Nephron (organoid): ENCODE results near the gene LSM14B.

Source experiments
- H3K27ac Mint-ChIP-seq, 3 experiments: 2 replicates each; pipeline ENCODE4 v1.8.0; 2020; ENCODE audit warnings: mixed read lengths in 3 of 3, mild to moderate bottlenecking in 2 of 3, moderate library complexity in 1 of 3
- H3K27me3 Mint-ChIP-seq: 2 replicates; pipeline ENCODE4 v1.8.0; 2021; ENCODE audit warnings: low read depth, mild to moderate bottlenecking, moderate library complexity, mixed read lengths
- H3K36me3 Mint-ChIP-seq: 2 replicates; pipeline ENCODE4 v1.8.0; 2020; ENCODE audit warnings: low read depth, mixed read lengths
- H3K4me1 Mint-ChIP-seq: 2 replicates; pipeline ENCODE4 v1.8.0; 2020; ENCODE audit warnings: mixed read lengths
- H3K4me3 Mint-ChIP-seq, 3 experiments: 2 replicates each; pipeline ENCODE4 v1.8.0; 2020; ENCODE audit warnings: mild to moderate bottlenecking in 3 of 3, mixed read lengths in 3 of 3, moderate library complexity in 2 of 3
- H3K9me3 Mint-ChIP-seq: 2 replicates; pipeline ENCODE4 v1.8.0; 2020; ENCODE audit warnings: mixed read lengths
- CTCF ChIP-seq, 3 experiments: fragments of 200-600 bp; sonication (generic); IDR thresholded peaks; one replicate each; pipeline ENCODE4 v1.5.0; 2021; ENCODE audit warnings: antibody characterized with exemption in 3 of 3; ENCODE audit not compliant: unreplicated experiment in 3 of 3

The LSM14B gene

GRCh38 chr20:62126141-62126540, 3.9 kb downstream of the LSM14B start:
- H3K4me1 Mint-ChIP-seq = peaks cover 36% of the 10 kb centered on the region

GRCh38 chr20:62127799-62128198, 5.5 kb downstream of the LSM14B start:
- H3K27ac Mint-ChIP-seq = no peak overlapping the region
- peaks cover 34% of the 10 kb centered on the region for H3K4me1 Mint-ChIP-seq
- H3K27me3 Mint-ChIP-seq = no peaks in the 10 kb centered on the region
- no peaks in the 10 kb centered on the region for H3K9me3 Mint-ChIP-seq
- peaks cover 78% of the 10 kb centered on the region for H3K36me3 Mint-ChIP-seq
- H3K4me3 Mint-ChIP-seq = no peak overlapping the region
- no peak for TF ChIP-seq CTCF (IDR thresholded peaks at IDR 0.05; ENCODE audit: unreplicated experiment in 3 of 3)

More at GRCh38 chr20:62126141-62126540, 3.9 kb downstream of the LSM14B start:
- peaks cover 65% of the 10 kb centered on the region for H3K36me3 Mint-ChIP-seq
- no peak overlapping the region for H3K27ac Mint-ChIP-seq
- TF ChIP-seq CTCF (IDR thresholded peaks at IDR 0.05; ENCODE audit: unreplicated experiment in 3 of 3) = no peak
- H3K9me3 Mint-ChIP-seq = no peaks in the 10 kb centered on the region
- H3K27me3 Mint-ChIP-seq = peaks cover 2% of the 10 kb centered on the region
- H3K4me3 Mint-ChIP-seq = no peak overlapping the region

GRCh38 chr20:62128502-62128901, 6.2 kb downstream of the LSM14B start:
- peaks cover 82% of the 10 kb centered on the region for H3K36me3 Mint-ChIP-seq
- H3K9me3 Mint-ChIP-seq = no peaks in the 10 kb centered on the region
- peaks cover 31% of the 10 kb centered on the region for H3K4me1 Mint-ChIP-seq
- no peaks in the 10 kb centered on the region for H3K27me3 Mint-ChIP-seq
- H3K27ac Mint-ChIP-seq = no peak overlapping the region
- no peak overlapping the region for H3K4me3 Mint-ChIP-seq
- TF ChIP-seq CTCF (IDR thresholded peaks at IDR 0.05; ENCODE audit: unreplicated experiment in 3 of 3) = no peak

- H3K4me3 Mint-ChIP-seq = no peak overlapping the region
- H3K27me3 Mint-ChIP-seq = no peaks in the 10 kb centered on the region
- TF ChIP-seq CTCF (IDR thresholded peaks at IDR 0.05; ENCODE audit: unreplicated experiment in 3 of 3) = no peak
- peaks cover 20% of the 10 kb centered on the region for H3K4me1 Mint-ChIP-seq
- H3K27ac Mint-ChIP-seq = no peak overlapping the region
- H3K9me3 Mint-ChIP-seq = no peaks in the 10 kb centered on the region
- H3K36me3 Mint-ChIP-seq = peaks cover 75% of the 10 kb centered on the region
Observed at GRCh38 chr20:62129731-62130531, 7.7 kb downstream of the LSM14B start.

- Mint-ChIP-seq H3K4me1 (peaks cover 16% of the 10 kb centered on the region), H3K36me3 (peaks cover 72% of the 10 kb centered on the region), H3K4me3 (no peak overlapping the region), H3K9me3 (no peaks in the 10 kb centered on the region), H3K27me3 (no peaks in the 10 kb centered on the region), H3K27ac (no peak overlapping the region)
- TF ChIP-seq CTCF (IDR thresholded peaks at IDR 0.05; ENCODE audit: unreplicated experiment in 3 of 3) = no peak
Observed at GRCh38 chr20:62131560-62132320, 9.5 kb downstream of the LSM14B start.
